Measurements from ENCODE around the gene PIAS1. TPM values are rescaled to one million over a fixed set of nuclear protein-coding genes. Genes with fewer than 3 reads are reported as not detected.
A peak's percentile ranks its signal among the peaks of the same experiment; 100 is the strongest.

PIAS1 gene
- total and polyA plus RNA-seq, 8 donors: 10.6 to 29.0 (median 17.6) TPM

DNA sequence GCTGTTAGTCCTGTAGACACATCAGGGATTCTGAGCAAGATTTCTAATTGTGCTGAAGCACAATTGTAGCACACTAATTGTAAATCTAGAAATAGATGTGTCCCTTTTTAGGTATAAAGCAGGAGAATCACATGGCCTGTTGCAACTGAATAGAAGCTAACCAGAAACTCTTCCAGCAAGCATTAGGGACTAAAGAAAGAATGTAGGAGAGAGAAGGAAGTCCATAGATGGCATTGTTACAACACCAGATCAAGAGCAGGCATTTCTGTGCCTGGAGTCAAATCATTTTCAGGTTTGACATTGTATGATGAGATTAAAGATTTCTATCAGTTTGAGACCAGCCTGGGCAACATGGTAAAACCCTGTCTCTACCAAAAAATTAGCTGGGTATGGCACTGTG lies 123.6 kb downstream of the PIAS1 start:
- FAIRE-seq: no peak
- intact Hi-C loops (cut with DNase I): no loop called here
- H3K36me3 ChIP-seq: peaks cover 0 to 44% (median 0%) of the 10 kb centered on the region in 3 donors

DNA sequence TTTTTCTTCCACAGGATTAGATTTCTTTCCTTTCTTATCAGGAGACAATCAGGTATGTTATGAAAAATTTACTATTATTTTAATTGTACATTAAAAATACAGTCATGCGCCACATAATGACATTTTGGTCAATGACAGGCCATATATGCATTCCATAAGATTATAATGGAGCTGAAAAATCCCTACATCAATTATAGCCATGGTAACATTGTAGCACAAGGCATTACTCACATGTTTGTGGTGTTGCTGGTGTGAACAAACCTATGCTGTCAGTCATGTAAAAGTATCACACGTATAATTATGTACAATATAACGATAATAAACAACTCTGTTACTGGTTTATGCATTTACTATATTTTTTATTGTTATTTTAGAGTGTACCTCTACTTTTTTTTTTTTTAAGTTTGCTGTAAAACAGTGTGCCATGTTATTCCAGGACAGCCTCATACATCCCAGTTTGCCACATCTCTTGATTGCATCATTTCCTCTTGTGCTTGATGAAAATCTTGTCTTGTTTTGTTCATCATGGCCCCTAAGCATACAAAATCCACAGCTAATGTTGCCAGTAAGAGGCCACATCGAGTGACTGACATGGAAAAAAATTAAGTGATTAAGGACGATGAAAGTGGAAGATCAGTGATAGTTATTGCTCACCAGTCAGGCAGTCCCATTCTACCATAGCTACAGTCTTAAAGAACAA lies 129.7 kb downstream of the PIAS1 start:
- FAIRE-seq (no peak), ATAC-seq (no peak), DNase-seq (no peak)
- H3K36me3 ChIP-seq: peaks cover 0 to 35% (median 5%) of the 10 kb centered on the region in 3 donors
- WGBS, 2 donors: 85 to 88% methylated on average over 5 of the region's 5 CpGs
- TF ChIP-seq, protein P1, sequence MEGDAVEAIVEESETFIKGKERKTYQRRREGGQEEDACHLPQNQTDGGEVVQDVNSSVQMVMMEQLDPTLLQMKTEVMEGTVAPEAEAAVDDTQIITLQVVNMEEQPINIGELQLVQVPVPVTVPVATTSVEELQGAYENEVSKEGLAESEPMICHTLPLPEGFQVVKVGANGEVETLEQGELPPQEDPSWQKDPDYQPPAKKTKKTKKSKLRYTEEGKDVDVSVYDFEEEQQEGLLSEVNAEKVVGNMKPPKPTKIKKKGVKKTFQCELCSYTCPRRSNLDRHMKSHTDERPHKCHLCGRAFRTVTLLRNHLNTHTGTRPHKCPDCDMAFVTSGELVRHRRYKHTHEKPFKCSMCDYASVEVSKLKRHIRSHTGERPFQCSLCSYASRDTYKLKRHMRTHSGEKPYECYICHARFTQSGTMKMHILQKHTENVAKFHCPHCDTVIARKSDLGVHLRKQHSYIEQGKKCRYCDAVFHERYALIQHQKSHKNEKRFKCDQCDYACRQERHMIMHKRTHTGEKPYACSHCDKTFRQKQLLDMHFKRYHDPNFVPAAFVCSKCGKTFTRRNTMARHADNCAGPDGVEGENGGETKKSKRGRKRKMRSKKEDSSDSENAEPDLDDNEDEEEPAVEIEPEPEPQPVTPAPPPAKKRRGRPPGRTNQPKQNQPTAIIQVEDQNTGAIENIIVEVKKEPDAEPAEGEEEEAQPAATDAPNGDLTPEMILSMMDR (IDR thresholded peaks at IDR 0.05): no peak
- no peak overlapping the region for H3K27ac ChIP-seq
- H3K9me3 ChIP-seq: no peaks in the 10 kb centered on the region
- no peak overlapping the region for H3K4me3 ChIP-seq
- H3K27me3 ChIP-seq: no peaks in the 10 kb centered on the region
- H3K4me1 ChIP-seq: peaks cover 0 to 20% (median 18%) of the 10 kb centered on the region in 3 donors
- intact Hi-C loops (cut with DNase I): no loop called here

More for the DNA sequence above, 123.6 kb downstream of the PIAS1 start:
- DNase-seq (no peak), ATAC-seq (peak in 2 of 4 donors; percentile 26 to 37)
- TF ChIP-seq, protein P1 (IDR thresholded peaks at IDR 0.05): no peak
- Histone ChIP-seq H3K27me3 (no peaks in the 10 kb centered on the region), H3K27ac (no peak overlapping the region), H3K4me3 (no peak overlapping the region), H3K9me3 (no peaks in the 10 kb centered on the region), H3K4me1 (no peaks in the 10 kb centered on the region)

DNA sequence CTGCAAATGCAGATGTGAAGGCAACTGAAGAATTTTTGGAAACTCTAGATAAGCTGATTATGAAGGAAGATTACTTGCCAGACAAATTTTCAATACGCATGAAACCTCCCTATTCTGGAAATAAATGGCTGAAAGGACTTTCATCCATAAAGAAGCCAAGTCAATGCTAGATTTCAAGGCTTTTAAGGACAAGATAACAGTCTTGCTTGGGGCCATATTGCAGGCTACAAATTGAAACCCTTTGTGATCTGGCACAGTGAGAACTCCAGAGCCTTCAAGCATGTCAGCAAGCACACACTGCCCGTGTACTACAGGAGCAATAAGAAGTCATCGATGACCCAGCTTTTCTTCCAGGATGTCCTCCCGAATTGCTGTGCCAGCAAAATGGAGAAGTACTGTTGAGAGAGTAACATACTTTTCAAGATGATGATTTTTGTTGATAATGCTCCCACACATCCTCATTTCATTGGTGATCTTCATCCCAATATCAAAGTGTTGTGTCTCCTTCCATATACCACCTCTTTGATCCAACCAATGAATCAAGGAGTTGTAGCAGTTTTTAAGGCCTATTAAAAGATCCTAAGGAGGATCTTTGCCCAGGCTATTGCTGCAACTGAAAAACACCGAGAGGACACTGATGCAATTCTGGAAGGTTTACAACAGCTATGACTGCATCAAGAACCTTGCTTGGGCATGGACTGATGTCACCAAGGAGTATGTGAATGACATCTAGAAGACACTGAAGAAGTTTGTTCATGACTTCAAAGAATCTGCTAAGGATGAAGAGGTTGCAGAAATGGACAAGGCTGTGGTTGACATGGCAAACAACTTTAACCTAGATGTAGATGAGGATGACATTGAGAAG lies 130.7 kb downstream of the PIAS1 start:
- H3K27me3 ChIP-seq: no peaks in the 10 kb centered on the region
- H3K4me3 ChIP-seq: no peak overlapping the region
- intact Hi-C loops (cut with DNase I): no loop called here
- FAIRE-seq: no peak
- peaks cover 0 to 23% (median 22%) of the 10 kb centered on the region in 3 donors for H3K4me1 ChIP-seq
- no peak overlapping the region for H3K27ac ChIP-seq
- H3K9me3 ChIP-seq: no peaks in the 10 kb centered on the region
- TF ChIP-seq, protein P1 (IDR thresholded peaks at IDR 0.05): no peak
- DNase-seq: no peak
- ATAC-seq: no peak
- 91 to 95% methylated on average over 5 of the region's 5 CpGs for WGBS, 2 donors
- H3K36me3 ChIP-seq: peaks cover 0 to 35% (median 5%) of the 10 kb centered on the region in 3 donors

DNA sequence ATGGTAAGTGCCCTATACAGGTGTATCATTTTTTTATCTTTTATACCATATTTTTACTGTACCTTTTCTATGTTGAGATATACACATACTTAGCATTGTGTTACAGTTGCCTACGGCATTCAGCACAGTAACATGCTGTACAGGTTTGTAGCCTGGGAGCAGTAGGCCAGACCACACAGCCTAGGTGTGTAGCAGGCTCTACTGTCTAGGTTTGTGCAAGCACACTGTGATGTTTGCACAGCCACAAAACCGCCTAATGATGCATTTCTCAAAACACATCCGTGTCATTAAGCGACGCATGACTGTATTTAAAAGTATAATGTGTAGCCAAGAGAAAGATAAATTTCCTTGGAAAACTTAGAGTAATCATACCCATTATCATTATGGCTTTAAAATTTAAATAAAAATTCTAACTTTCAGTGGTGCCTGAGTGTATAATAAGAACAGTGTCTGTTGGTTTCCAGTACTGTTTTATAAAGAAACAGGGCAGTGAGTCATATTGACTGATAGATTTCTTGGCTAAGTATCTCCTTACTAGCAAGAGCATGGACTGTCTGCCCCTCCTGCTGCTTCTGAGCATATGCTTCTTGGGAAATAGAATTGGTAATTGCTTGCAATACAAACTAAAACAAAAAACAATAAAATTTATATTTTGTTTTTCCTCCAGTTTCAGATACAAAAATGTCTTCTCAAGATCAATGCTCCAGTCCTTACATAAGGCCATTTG lies 132.7 kb downstream of the PIAS1 start:
- no peaks in the 10 kb centered on the region for H3K27me3 ChIP-seq
- FAIRE-seq (no peak), ATAC-seq (peak; percentile 64 to 81 (median 70)), DNase-seq (no peak)
- H3K4me3 ChIP-seq: no peak overlapping the region
- intact Hi-C loops (cut with DNase I): no loop called here
- 66 to 71% methylated on average over 5 of the region's 5 CpGs for WGBS, 2 donors
- TF ChIP-seq, protein P1 (IDR thresholded peaks at IDR 0.05): no peak
- H3K4me1 ChIP-seq: peaks cover 0 to 23% (median 22%) of the 10 kb centered on the region in 3 donors
- no peaks in the 10 kb centered on the region for H3K9me3 ChIP-seq
- H3K36me3 ChIP-seq: peaks cover 0 to 26% (median 5%) of the 10 kb centered on the region in 3 donors
- H3K27ac ChIP-seq: peak overlapping the region; percentile 40 to 54 (median 50)
